Limb (tissue), 2 donors: ENCODE data around the gene ANGEL1.

Experiments
- DNase-seq, 2 donors: peaks; one replicate each; pipeline ENCODE4 v3.0.0-alpha.2; 2016; ENCODE audit errors: extremely low spot score in 2 of 2

Gene ANGEL1

DNA sequence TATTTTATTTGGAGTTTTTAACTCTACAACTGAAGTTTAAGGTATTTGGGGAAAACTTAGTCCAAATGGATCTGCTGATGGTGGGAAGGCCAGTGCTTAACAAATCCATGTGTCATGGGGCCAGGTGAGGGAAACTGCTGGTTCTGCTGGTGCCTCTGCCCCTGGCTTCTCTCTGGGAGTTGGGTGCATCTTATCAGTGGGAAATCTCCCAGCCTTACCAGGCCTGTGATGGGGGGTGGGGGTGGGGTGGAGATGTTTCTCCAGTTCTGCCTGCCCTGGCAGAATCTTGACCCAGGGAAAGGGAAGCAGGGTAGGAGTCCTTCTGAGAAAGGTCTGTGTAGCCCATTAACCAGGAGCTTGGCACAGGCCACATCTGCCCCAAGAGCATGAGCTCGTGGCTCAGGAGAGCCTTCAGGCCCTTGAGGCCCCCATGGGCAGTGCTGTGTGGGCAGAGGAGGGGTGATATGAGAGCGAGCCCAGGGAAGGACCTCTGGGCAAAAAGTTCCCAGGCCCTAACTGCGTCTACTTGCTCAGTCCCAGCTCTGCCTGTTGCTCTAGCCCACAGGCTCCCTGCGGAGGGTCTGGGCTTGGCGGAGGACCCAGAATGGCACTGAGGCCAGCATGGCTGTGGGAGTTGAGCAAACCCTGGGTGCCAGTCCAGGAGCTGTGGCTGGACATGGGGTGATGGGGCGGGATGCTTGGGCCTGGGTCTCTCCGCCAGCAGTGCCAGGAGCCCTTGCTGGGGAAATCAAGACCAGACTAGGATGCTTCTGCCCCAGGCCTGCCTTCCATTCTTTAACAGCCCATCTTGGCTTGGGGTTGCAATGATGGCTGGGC, 33.2 kb downstream of the ANGEL1 start:
- no peak for DNase-seq

- DNase-seq = no peak
These were observed 34.0 kb downstream of the ANGEL1 start for GRCh38 chr14:76778546-76779215.

DNA sequence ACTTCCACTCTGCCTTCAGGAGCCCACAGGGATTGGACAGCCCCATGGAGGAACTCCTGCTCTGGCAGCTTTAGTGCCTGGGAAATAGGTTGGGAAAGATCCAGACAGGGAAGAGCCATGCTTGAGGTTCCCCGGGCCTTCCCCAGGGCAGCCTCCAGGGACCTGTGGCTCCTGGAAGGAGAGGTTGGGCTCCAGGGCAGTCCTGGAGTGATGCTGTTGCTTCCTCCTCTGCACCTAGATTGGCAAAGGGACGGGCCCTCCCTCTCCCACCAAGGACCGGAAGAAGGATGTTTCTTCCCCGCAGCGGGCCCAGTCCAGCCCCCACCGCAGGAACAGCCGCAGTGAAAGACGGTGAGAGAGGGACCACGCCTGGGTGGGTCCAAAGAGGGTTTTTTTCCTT, 35.0 kb downstream of the ANGEL1 start:
- DNase-seq = no peak

GRCh38 chr14:76776428-76777251, 36.0 kb downstream of the ANGEL1 start:
- DNase-seq = no peak

- peak in 1 of 2 donors; percentile 29 for DNase-seq
These were observed 36.8 kb downstream of the ANGEL1 start for GRCh38 chr14:76775695-76776427.

DNA sequence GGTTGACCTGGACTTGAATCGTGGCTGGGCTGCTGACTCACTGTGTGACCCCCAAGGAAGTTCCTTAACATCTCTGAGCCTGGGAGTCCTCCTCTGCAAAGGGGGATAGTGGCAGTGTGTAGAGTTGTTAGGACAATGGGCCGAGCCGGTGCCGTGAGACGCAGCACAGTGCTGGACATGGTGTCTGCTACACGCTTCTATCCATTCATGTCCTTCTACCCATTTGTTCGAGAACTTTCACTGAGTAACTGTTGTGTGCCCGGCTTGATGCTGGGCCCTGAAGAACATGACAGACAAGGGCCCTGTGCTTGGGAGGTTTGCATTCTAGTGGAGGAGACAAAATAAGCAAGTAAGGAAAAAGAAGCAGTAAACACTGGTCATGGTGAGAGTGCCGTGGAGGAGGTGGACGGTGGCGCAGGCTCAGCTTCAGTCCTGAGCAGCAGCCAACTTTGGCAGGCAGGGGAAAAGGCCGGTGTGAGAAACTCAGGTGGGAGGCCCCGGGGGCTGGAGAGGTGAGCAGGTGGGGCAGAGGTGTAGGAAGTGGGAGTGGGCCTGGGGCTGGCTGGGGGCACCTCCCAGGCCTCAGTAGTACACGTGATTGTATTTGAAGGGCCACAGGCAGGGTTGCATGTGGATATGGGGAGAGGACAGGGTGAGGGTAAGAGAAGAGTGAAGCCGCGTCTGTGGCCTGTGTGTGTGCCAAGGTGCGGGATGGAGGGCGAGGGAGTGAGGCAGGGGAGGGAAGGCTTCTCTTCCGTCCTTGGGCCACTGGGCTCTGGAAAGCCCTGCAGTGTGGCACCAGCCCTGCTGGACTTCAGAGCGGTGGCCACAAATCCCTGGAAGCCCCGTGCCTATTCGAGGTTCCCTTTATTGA, 37.6 kb downstream of the ANGEL1 start:
- DNase-seq = peak in 1 of 2 donors; percentile 24

DNA sequence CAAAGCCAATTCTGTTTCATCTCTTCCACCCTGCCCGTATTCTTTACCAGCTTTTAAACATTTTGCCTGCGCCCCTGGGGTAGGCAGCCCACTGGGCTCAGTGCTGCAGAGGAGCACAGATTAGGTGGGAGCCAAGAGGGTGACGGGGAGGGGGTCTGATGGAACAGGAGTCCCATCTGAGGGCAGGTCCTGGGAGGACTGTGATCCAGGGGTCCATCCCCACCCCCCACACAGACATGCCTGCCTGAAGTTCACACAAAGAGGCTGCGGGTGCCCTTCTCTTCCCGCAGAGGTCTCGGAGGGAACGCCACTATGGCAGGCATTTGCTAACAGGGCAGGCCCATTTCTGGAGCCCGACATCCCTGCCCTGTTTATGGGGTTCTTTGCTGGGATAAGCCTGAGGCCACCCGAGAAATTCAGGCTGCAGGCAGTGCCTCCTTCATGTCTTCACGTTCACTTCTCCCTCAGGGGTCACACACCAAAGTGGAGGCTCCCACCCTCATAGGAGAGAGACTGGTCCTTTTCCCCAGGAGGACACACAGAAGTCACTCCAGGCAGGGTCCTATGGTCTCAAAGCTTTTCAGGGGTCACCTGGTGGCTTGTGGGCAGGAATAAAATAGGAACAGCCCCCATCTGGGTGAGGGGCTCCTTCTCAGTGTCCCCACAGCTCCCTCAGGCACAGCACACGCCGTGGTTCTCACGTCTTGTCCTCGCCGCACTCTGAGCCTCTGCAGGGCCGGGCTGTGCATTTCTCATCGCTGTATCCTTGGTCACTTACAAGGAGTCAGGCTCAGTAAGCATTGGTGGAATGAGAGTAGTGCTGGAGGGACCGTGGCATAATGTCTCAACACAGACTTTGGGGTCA, 38.5 kb downstream of the ANGEL1 start:
- DNase-seq = peak in 1 of 2 donors; percentile 20

DNA sequence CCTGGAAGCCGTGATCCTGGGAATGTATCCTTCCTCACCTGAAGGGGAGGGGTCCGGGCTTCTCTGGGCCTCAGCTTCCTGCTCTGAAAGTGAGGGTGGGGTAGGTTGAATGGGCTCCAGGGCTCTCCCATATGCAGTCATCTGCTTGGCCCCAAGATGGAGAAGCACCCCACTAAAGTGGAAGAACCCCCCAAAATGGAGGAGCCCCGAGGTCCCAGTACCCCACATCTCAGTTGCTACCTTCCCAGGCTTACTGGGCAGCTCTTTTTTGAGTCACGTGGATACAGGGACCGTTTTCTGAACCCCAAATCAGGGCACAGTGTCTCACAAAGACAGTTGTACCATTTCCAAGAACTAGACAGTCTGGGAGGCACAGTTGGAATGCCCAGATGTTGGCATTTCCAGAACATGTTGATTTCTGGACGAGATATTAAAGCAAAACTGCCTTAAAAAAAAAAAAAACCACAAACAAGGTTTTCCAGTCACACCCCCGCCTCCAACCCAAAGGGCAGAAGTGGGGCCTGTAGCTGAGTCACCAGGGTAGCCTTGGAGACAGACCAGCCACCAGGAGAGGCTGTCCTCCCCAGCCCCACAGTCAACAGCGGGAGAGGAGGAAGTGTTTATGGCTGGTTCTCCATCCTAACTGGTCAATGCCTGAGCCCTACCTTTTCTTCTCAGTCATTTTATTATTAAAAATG, 39.3 kb downstream of the ANGEL1 start:
- peak in 1 of 2 donors; percentile 21 for DNase-seq

DNA sequence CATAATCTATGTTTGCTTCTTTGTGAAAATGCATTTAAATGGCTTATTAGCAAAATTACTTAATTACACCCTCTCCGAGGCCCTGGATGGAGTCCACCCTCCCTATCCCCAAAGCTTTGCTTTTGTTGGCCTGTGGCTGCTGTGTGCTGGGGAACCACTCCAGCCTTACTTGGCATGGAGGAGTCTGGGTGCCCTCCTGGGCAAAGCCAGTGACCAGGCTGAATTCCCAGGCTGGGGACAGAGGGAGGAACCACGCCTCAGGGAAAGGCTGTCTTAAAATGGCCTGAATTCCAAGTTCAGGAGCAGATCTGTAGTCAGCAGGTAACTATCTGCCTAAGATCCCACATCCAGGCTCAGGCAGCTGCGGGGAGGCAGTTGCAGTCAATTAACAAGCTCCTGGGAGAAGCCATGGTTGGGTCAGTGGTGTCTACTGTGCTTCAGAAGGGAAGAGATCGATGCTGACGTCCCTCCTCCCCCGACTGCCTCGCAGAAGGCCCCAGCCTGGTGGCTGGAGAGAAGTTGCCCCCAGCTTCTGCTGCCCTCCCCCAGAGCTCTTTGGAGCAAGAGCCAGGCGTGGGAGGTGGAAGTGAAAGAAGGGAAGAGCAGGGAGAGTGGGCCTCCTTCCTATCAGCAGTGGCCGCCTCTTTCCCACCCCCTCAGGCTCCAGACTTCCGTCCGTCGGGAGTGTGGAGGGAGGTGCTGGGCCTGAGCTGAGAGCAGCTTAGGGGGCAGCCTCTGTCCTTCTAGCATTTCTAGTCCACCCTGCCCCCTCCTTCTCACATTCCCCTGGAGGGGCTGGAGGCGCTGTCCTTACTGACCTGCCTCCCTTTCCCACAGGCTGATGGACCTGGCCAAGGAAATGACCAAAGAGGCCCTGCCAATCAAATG, 40.1 kb downstream of the ANGEL1 start:
- peak in 1 of 2 donors; percentile 44 for DNase-seq

DNA sequence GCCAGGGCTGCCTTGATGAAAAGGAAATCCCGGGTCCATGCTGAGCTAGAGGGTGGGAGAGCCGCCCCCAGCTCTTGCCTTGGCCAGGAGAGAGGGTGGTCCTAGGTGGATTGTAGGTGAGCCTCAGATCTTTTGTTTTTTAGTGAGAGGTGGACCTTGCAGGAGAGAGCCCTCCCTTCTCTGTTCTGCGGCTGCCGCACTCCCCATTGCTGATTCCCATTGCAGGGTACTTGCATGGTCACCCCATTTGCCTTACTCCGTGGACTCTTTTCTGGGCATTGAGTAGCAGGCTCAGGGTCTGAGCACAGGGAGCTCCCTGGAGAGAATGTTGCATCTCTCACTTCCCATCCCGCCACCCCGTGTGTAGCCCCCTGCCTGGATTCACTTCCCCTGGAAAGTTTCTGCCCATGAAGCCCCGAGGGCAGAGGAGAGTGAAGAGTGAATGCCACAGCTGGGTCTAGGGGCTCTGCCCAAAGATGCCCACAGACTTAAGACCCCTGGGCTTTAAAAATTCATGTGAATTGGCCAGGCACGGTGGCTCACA, 41.2 kb downstream of the ANGEL1 start:
- peak in 1 of 2 donors; percentile 23 for DNase-seq

DNA sequence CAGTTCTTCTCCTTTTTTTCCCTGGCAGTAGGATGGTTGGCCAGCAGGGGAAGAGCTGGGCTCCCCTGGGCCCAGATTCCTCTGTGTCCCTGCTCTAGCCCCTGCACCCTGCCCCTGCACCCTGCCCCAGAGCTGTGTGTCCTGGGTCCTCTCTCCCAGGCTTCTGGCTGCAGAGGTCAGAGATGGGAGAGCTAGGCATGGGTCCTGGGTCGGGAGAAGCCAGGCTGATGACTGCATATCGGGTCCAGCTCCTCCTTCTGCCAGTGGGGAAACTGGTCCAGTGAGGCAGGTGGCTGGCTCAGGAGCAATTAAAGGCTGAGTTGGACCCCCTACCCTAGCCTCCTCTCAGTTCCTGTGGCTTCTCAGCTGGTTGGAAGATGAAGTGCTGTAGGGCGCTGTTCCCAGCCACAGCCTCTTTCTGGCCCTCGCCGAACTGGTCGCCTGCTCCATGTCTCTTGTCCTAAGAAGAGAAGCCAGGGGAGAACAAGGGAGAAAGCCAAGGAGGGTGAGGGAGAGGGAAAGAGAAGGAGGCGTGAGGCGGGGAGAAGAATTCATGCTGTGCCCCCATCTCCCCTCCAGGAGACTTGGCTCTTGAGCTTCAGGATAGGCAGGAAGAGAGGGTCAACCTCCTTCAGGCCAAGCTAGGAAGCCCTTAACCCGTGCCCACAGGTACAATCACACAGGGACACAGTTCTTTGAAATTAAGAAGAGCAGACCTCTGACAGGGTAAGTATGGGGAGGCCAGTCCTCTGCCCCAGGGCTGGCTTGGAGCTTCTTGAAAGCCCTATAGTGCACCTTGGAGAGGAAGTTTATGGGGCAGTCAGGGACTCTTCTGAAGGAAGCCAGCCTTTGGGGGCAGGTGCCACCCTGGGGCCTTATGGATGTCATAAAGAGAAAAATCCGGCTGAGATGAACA, 41.9 kb downstream of the ANGEL1 start:
- DNase-seq = peak in 1 of 2 donors; percentile 15

DNA sequence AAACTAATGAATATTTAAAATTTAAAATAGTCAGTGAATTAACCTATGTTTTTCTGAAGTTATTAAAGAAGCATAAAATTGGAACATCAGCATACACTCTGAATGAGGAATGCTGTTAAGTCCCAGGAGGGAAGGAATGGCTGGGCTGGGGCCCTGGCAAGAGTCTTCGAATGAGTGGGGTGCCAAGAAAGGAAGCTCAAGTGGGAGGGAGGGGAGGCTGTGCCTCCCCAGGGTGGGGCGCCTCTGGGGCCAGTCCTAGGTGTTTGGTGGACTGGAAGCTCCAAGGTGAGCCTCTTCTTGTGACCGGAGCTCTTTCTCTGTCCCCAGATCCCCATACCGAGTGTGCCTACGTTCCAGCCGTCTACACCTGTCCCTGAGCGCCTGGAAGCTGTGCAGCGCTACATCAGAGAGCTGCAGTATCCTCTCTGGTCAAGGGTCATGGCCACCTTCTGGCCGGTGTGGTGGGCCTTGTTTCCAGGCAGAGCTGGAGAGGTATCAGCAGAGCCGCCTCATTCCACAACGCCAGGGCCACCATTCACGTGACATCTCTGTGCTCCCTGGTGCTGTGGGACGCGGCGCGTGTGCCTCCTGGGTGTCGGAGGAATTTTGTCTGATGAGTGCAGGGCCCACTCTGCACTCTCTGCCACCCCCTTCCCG, 42.9 kb downstream of the ANGEL1 start:
- peak in 1 of 2 donors; percentile 17 for DNase-seq

- peak in 1 of 2 donors; percentile 19 for DNase-seq
These were observed 43.8 kb downstream of the ANGEL1 start for GRCh38 chr14:76768671-76769500.
